GM19467 (cell line): ENCODE data around the gene ARTN.

ENCODE experiments used
- ATAC-seq: cut with Tn5 transposase; IDR thresholded peaks from one replicate; pipeline ENCODE4 v1.9.1; 2021; ENCODE audit warnings: mild to moderate bottlenecking, moderate library complexity; ENCODE audit not compliant: unreplicated experiment

ARTN gene

DNA sequence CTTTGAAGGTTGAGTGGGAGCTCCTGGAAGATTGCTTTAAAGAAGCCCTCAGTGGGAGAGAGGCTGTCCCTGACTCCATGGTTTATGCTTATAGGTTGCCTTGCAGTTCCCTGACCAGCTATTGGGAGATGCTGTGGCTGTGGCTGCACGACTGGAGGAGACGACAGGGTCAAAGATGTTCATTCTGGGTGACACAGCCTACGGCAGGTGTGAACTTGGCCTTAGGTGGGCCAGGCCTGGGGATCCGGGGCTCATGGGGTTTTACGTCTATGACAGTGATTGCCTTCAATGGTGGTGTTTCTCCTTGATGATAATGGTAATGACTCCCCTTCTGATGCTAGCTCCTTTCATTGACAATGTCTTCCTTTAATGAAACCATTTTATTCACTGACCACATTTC is 36.9 kb downstream of the ARTN start:
- no peak for ATAC-seq

GRCh38 chr1:43970911-43971310 is 37.3 kb downstream of the ARTN start:
- no peak for ATAC-seq

GRCh38 chr1:43971336-43971980 is 37.9 kb downstream of the ARTN start:
- no peak for ATAC-seq

- no peak for ATAC-seq
Observed at GRCh38 chr1:43973981-43974442, 40.4 kb downstream of the ARTN start.

DNA sequence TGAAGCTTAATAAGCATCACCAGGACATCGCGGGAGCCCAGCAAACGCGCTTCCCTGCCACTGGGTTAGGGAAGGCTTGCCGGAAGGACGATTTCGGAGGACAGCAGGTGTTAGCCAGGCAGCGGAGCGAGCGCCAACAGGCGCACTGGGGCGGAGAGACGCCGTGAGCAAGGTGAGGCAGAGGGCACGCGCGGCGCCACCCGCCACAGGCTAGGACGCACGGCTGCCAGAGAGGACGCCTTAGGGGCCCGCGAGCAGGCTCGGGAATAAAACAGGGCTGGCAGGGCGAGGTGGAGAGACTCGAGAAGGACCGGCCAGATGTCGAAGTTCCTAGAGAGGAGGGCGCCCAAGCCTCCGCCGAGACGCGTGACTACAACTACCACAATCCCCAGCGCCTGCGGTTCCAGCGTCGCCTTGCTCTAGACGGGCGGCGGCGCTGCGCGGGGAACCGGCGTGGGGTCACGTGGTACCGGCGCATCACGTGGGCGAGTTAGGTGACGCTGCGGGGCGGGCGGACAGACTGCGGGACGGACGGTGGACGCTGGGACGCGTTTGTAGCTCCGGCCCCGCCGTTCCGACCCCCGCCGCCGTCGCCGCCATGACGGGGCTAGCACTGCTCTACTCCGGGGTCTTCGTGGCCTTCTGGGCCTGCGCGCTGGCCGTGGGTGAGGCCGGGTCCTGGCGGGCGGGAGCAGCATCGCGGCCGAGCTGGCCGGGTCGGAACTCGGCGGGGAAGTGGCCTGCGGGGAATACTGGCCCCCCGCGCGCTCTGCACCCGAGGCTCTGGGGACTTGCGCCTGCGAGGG is 41.0 kb downstream of the ARTN start, which contains the start of gene ATP6V0B:
ATP6V0B (plus strand) TSS at position 518 of the 806 bp plus-strand sequence; CDS start at position 599, 81 bp downstream.
- ATAC-seq: peak; percentile 53

DNA sequence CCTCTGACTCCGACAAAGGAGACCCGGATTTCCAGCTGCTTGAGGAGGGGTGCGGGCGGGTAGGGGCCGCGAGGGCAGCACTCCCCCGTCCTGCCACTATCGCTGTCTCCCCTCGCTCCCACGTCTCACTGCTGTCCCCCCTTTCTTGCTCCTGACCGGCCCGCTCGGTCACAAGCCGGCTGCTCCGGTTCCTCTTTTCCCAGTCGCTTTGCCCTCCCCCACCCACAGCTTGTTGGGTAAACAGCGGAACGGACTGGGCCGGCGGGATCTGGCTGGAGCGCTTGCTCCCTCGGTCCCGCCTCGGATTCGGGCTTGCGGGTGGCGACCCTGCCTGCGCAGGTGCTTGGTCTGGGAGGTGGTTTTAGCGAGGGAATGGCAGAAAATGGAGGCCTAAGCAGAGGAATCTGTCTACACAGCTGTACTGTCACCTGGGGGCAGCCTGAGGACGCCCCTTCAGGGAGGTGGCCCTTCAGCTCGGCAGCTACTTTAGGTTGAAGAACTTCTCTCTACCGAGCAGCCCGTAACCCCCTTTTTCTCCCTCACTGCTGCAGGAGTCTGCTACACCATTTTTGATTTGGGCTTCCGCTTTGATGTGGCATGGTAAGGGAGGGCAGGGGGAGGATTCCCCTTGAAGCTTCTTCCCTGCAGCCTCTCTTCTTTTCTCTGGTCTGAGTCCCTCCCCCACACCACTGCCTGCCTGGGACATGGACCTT is 41.8 kb downstream of the ARTN start:
- no peak for ATAC-seq

DNA sequence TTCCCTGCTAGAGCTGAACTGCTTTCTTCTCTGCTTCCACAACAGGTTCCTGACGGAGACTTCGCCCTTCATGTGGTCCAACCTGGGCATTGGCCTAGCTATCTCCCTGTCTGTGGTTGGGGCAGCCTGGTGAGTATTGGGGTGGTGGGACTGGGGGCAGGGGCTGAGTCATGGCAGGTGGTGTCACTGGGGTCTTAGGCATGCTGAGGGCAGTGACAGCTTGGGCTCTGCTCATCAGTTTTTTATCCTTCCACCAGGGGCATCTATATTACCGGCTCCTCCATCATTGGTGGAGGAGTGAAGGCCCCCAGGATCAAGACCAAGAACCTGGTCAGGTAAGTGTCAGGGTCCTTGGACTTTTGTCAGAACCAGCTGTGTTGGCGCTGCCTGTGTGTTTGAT is 42.4 kb downstream of the ARTN start:
- ATAC-seq: no peak

DNA sequence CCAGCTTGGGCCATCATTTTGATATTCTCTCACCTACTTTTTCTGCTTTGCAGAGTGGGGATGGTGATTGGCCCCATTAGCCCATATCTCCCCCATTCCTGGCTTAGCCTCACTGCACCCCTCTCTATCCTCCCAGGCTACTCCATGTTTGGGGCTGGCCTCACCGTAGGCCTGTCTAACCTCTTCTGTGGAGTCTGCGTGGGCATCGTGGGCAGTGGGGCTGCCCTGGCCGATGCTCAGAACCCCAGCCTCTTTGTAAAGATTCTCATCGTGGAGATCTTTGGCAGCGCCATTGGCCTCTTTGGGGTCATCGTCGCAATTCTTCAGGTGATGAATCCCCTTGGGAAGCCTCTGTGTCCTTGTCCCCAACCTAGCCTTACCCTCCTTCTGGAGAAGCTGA is 43.3 kb downstream of the ARTN start:
- ATAC-seq: no peak

GRCh38 chr1:43977376-43978263 is 44.0 kb downstream of the ARTN start:
- no peak for ATAC-seq

DNA sequence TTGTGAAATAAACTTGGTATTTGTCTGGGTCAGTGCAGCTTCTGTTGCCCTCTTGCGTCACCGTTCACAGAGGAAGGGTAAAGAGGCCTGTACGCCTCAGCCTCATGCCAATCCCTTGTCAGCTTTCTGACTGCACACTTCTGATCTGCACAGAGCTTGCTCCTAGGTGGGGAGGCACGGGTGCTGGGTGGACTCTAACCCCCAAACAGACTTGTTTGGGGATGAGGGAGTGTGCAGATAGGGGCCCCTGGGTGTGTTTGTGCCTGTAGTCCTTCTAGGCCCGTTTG is 44.6 kb downstream of the ARTN start:
- ATAC-seq: no peak

- no peak for ATAC-seq
Observed at GRCh38 chr1:43978551-43979260, 45.1 kb downstream of the ARTN start, which contains the start of gene B4GALT2. TSS of gene B4GALT2 (plus strand) at chr1:43979210. CDS start at chr1:43981161, 1,951 bp downstream.

GRCh38 chr1:43979261-43979527 is 45.6 kb downstream of the ARTN start:
- ATAC-seq: no peak

GRCh38 chr1:43979528-43980254 is 46.1 kb downstream of the ARTN start:
- ATAC-seq: no peak

DNA sequence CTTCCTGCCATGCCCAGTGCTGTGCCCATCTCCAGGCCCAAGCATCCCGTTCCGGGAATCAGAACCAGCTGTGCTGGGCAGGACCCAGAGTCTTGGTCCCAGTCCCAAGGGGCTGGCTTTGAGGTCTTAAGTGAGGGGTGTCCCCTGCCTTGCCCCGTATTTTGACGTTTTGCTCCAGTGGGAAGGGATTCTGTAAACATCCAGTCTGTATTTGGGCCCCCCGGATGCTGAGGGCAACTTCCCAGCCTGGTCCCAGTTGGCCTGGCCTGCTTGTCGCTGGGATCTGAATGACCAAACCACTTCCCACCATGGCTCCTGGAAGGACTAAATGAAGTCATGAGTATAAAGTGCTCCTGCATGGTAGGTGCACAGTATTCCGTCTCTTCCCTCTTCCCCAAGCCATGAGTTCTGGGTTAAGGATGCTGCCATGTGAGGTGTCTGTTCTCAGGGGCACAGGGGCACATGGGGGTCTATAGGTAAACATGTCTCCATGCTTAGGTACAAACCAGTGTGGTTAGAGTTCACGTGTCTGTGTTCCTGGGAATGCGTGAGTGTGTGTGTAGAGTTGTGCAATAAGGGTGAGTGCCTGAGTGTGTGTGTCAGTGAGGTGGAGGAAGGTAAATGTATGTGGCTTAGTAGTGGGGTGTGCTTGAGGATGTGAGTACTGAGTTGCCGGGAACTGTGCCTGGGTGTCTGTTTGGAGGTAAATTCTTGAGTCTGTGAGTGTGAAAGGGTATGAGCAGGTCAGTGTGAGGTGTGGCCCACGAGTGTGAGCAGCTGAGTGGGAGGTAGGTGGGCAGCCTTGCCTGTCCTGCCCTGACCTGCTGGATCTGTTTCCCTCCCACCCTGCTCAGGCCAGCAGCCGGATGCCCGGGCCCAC is 46.9 kb downstream of the ARTN start:
- no peak for ATAC-seq

DNA sequence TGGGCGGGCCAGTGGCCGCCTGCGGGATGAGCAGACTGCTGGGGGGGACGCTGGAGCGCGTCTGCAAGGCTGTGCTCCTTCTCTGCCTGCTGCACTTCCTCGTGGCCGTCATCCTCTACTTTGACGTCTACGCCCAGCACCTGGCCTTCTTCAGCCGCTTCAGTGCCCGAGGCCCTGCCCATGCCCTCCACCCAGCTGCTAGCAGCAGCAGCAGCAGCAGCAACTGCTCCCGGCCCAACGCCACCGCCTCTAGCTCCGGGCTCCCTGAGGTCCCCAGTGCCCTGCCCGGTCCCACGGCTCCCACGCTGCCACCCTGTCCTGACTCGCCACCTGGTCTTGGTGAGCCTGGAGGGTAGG is 47.5 kb downstream of the ARTN start:
- ATAC-seq: no peak

- ATAC-seq: no peak
Observed at GRCh38 chr1:43981636-43982035, 48.0 kb downstream of the ARTN start.

- no peak for ATAC-seq
Observed at GRCh38 chr1:43982241-43982640, 48.6 kb downstream of the ARTN start.

GRCh38 chr1:43982808-43983207 is 49.2 kb downstream of the ARTN start:
- no peak for ATAC-seq
